GM21786 (cell line): Measurements from ENCODE around the gene AANAT.

Source experiments
- ATAC-seq: cut with Tn5 transposase; IDR thresholded peaks from one replicate; pipeline ENCODE4 v1.9.1; 2021; ENCODE audit not compliant: unreplicated experiment

The AANAT gene

GRCh38 chr17:76467809-76468633, 618 bp downstream of the AANAT start:
- ATAC-seq = no peak

- ATAC-seq = no peak
These were observed 1.2 kb downstream of the AANAT start for GRCh38 chr17:76468634-76469010.

GRCh38 chr17:76469076-76469990, 1.9 kb downstream of the AANAT start:
- ATAC-seq = no peak

GRCh38 chr17:76469991-76470739, 2.8 kb downstream of the AANAT start:
- ATAC-seq = no peak

GRCh38 chr17:76471498-76472257, 4.3 kb downstream of the AANAT start:
- no peak for ATAC-seq

GRCh38 chr17:76472258-76472645, 4.8 kb downstream of the AANAT start:
- ATAC-seq = no peak

GRCh38 chr17:76472726-76473125, 5.3 kb downstream of the AANAT start:
- ATAC-seq = no peak

GRCh38 chr17:76473541-76473985, 6.2 kb downstream of the AANAT start:
- ATAC-seq = no peak

- no peak for ATAC-seq
These were observed 6.8 kb downstream of the AANAT start for GRCh38 chr17:76474238-76474637.

- ATAC-seq = no peak
These were observed 7.5 kb downstream of the AANAT start for GRCh38 chr17:76474894-76475293.

- no peak for ATAC-seq
These were observed 7.9 kb downstream of the AANAT start for GRCh38 chr17:76475302-76475701.

- ATAC-seq = no peak
These were observed 9.3 kb downstream of the AANAT start for GRCh38 chr17:76476736-76477135.

- ATAC-seq = no peak
These were observed 10.2 kb downstream of the AANAT start for GRCh38 chr17:76477576-76477975.

- no peak for ATAC-seq
These were observed 10.7 kb downstream of the AANAT start for GRCh38 chr17:76478097-76478496.

- ATAC-seq = no peak
These were observed 11.5 kb downstream of the AANAT start for GRCh38 chr17:76478730-76479514.

- no peak for ATAC-seq
These were observed 12.2 kb downstream of the AANAT start for GRCh38 chr17:76479515-76480060.

GRCh38 chr17:76480632-76481031, 13.2 kb downstream of the AANAT start:
- peak; percentile 14 for ATAC-seq

GRCh38 chr17:76481071-76481655, 13.8 kb downstream of the AANAT start:
- ATAC-seq = peak; percentile 66

- ATAC-seq = no peak
These were observed 16.9 kb downstream of the AANAT start for GRCh38 chr17:76484228-76484725.
